BE2C (cell line): ENCODE data around the gene LRRC8D.

ENCODE experiments used
- DNase-seq: peaks from one replicate; pipeline ENCODE4 v3.0.0-alpha.2; 2020
- H3K27me3 ChIP-seq: fragments of 250-450 bp; sonication (Bioruptor Pico); 2 replicates; pipeline ENCODE4 v1.5.1; 2020; ENCODE audit warnings: mild to moderate bottlenecking
- H3K36me3 ChIP-seq: fragments of 250-450 bp; sonication (Bioruptor Pico); 2 replicates; pipeline ENCODE4 v1.5.1; 2020; ENCODE audit warnings: mild to moderate bottlenecking
- H3K4me1 ChIP-seq: fragments of 250-450 bp; sonication (Bioruptor Pico); 2 replicates; pipeline ENCODE4 v1.5.1; 2020
- H3K4me3 ChIP-seq: 2 replicates; pipeline ENCODE4 v1.5.1; 2011; ENCODE audit warnings: low read depth, low read length
- H3K9me3 ChIP-seq: fragments of 250-450 bp; sonication (Bioruptor Pico); 2 replicates; pipeline ENCODE4 v1.5.1; 2020
- TF ChIP-seq, protein P1 (sequence below): IDR thresholded peaks from 2 replicates; pipeline ENCODE4 v1.5.1; 2012; ENCODE audit warnings: mild to moderate bottlenecking, low read depth, low read length

The LRRC8D gene

DNA sequence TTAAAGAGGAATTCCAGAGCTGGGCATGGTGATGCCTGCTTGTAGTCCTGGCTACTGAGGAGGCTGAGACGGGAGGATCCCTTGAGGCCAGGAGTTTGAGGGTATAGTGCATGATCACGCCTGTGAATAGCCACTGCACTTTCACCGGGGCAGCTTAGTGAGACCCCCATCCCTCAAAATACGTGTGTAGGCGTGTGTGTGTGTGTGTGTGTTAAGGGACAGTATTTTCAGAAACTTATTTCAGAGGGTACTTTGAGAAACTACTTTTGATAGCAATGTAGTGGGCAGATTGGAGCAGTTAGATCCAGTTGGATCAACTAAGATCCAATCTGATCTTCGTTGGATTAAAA is 62.2 kb downstream of the LRRC8D start:
- no peaks in the 10 kb centered on the region for H3K36me3 ChIP-seq
- H3K4me1 ChIP-seq: peaks cover 5% of the 10 kb centered on the region
- no peaks in the 10 kb centered on the region for H3K27me3 ChIP-seq
- TF ChIP-seq, protein P1, sequence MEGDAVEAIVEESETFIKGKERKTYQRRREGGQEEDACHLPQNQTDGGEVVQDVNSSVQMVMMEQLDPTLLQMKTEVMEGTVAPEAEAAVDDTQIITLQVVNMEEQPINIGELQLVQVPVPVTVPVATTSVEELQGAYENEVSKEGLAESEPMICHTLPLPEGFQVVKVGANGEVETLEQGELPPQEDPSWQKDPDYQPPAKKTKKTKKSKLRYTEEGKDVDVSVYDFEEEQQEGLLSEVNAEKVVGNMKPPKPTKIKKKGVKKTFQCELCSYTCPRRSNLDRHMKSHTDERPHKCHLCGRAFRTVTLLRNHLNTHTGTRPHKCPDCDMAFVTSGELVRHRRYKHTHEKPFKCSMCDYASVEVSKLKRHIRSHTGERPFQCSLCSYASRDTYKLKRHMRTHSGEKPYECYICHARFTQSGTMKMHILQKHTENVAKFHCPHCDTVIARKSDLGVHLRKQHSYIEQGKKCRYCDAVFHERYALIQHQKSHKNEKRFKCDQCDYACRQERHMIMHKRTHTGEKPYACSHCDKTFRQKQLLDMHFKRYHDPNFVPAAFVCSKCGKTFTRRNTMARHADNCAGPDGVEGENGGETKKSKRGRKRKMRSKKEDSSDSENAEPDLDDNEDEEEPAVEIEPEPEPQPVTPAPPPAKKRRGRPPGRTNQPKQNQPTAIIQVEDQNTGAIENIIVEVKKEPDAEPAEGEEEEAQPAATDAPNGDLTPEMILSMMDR: no peak
- H3K4me3 ChIP-seq: no peak overlapping the region
- no peaks in the 10 kb centered on the region for H3K9me3 ChIP-seq
- DNase-seq: no peak

DNA sequence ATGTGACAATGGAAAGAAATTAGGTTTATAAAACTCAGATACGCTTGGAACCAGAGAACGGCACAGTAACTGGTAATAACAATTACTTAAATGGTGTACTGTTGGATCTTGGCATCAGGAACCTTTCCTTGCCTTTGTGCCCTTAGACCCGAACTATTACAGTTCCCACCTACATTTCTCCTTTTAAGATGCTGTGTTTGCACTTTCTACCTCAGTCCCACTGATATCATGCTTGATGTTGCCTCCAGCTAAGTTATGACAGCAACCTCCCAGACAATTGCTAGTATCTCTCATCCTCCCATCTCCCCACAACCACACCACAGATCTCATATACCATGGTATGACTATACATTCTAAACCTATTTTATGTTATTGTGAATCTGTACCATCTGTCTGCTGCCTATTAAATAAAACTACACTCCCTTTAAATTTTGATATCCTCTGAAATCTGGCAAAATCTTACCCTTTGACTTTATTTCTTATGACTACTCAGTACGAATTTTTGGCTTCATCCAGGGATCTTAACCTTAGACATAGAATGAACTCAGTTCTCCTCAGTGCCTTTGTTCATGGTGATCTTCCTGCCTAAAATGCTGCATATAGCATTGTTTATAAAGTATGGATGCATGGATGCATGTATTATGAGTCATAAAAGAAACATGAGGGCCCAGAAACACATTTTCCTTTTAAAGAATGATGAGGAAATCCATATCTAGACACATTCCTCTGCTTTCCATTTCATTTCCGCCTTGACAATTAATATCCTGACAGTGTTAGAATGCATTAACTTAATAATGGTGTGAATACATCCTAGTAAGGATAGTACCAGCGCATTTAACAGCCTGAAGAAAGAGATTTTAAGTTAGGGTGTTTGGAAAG is 64.1 kb downstream of the LRRC8D start:
- TF ChIP-seq, protein P1: no peak
- no peaks in the 10 kb centered on the region for H3K9me3 ChIP-seq
- H3K4me3 ChIP-seq: no peak overlapping the region
- H3K27me3 ChIP-seq: no peaks in the 10 kb centered on the region
- H3K4me1 ChIP-seq: peaks cover 13% of the 10 kb centered on the region
- DNase-seq: no peak
- no peaks in the 10 kb centered on the region for H3K36me3 ChIP-seq

DNA sequence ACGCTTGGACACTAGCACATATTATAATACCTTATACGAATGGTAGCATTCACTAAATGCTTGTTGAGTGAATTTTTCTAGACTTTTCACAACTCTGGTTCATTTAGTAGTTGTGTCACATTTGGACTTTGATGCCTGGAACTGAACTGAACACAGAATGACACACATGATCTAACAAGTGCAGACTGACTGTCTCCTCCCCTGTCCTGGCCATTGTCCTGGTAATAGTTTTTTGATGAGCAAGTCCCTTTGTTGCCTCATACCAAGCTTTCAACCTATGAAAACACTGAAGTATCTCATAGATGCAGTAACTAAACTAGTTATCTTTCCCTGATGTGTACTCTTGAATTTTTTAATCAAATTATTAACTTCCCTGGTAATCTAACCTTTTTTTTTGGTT is 66.4 kb downstream of the LRRC8D start:
- H3K4me3 ChIP-seq: no peak overlapping the region
- peaks cover 13% of the 10 kb centered on the region for H3K4me1 ChIP-seq
- H3K9me3 ChIP-seq: no peaks in the 10 kb centered on the region
- no peaks in the 10 kb centered on the region for H3K27me3 ChIP-seq
- no peak for DNase-seq
- H3K36me3 ChIP-seq: no peaks in the 10 kb centered on the region
- TF ChIP-seq, protein P1: no peak

DNA sequence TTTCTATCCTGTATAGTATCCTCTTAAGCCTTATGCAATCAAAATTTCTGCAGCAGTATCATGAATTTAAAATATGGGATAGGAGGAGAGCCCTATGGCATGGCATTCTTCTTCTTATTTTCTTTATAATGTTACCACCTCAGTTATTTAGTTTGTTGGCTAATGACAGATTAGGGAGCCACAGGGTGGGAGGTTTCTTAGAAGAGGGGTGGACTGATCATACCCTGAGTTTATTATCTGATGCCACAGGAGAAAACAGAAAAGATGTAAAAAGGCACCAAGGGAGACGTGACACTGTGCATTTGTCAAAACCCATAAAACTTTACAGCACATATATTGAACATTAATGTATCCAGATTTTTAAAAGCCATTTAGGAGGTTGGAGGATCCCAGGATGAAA is 66.9 kb downstream of the LRRC8D start:
- TF ChIP-seq, protein P1: no peak
- Histone ChIP-seq H3K4me1 (peaks cover 13% of the 10 kb centered on the region), H3K9me3 (no peaks in the 10 kb centered on the region), H3K36me3 (no peaks in the 10 kb centered on the region), H3K4me3 (no peak overlapping the region), H3K27me3 (no peaks in the 10 kb centered on the region)
- DNase-seq: no peak

DNA sequence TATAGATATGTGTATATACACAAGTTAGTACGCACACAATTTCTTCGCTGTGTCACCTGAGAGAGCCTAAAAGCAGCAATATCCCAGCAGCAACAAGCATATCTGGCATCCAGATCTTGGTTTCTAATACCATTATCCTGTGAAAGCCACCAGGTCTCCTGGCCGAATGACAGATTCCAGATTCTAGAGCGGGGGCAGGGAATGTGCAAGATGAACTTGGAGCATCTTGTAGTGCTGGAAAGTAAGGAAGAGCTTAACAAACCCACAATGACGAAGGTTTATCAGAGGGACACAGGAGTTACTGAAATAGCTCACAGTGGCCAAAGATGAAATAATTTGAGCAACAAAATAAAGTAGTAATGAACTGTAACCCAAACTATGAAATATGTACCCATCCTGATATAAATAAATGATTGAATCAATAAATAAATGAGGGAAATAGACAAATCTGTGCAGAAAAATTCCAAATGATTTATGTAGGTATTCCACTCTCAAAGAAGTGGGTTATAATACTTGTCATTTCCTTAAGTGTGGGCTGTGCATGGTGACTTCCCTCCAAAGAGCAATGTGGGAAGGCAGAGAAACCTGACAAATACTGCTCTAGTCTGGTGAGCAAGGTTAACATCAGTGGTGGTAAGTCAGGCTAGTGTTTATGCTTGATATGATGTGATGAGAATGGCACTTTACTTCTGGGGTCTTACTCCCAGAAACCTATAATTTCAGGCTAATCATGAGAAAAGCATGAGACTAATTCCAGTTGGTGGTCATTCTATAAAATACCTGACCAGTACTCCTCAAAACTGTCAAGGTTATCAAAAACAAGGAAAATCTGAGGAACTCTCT is 67.9 kb downstream of the LRRC8D start:
- H3K9me3 ChIP-seq: no peaks in the 10 kb centered on the region
- no peaks in the 10 kb centered on the region for H3K36me3 ChIP-seq
- TF ChIP-seq, protein P1: no peak
- no peak overlapping the region for H3K4me3 ChIP-seq
- H3K27me3 ChIP-seq: no peaks in the 10 kb centered on the region
- DNase-seq: peak; percentile 52
- H3K4me1 ChIP-seq: peaks cover 13% of the 10 kb centered on the region

DNA sequence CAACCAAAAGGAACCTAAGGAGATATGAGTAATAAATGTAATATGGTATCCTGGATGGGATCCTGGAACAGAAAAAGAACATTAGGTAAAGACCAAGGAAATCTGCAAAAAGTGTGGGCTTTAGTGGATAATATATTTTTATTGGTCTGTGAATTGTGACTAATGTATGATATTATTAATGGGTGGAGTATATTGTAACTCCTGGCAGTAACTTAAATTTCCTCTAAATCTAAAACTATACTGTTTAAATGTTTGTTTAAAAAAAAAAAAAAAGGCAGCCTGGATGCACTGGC is 68.4 kb downstream of the LRRC8D start:
- no peak for DNase-seq
- TF ChIP-seq, protein P1: no peak
- Histone ChIP-seq H3K9me3 (no peaks in the 10 kb centered on the region), H3K27me3 (no peaks in the 10 kb centered on the region), H3K36me3 (no peaks in the 10 kb centered on the region), H3K4me1 (peaks cover 13% of the 10 kb centered on the region), H3K4me3 (no peak overlapping the region)
